HCT116 (cell line): ENCODE results near the gene LONRF3. TPM values are rescaled to one million over a fixed set of nuclear protein-coding genes. Genes with fewer than 3 reads are reported as not detected.

Experiments used
- ATAC-seq: fragments of 200-7000 bp; cut with Tn5 transposase; 2 replicates; pipeline ENCODE4 v1.9.1; 2020; ENCODE audit warnings: mild to moderate bottlenecking, moderate library complexity
- BruUV-seq: library from RNA; stranded (reverse); fragments of 400-500 nt; replicated peaks from 2 replicates; lab custom pipeline; 2021; lab: Mats Ljungman, UMichigan
- CTCF ChIA-PET: fragments of 300-600 bp; sonication (Branson Sonifier 250); formaldehyde crosslinking; loops from one replicate; lab custom pipeline; 2021; ENCODE audit warnings: antibody characterized with exemption; lab: Charles Lee
- POLR2A ChIA-PET: fragments of 300-600, 350-600 bp; sonication (Branson Sonifier 250); formaldehyde crosslinking; loops from one replicate; lab custom pipeline; 2021; ENCODE audit warnings: antibody characterized with exemption; lab: Charles Lee
- RAD21 ChIA-PET, 2 experiments: fragments of 300-600 bp; sonication (Branson Sonifier 250); formaldehyde crosslinking; loops; one replicate each; lab custom pipeline; 2023; ENCODE audit warnings: low total read pairs in 2 of 2; ENCODE audit not compliant: uncharacterized antibody in 2 of 2, unreplicated experiment in 2 of 2, low non-redundant PET in 1 of 2; lab: Charles Lee
- DNase-seq: peaks from one replicate; pipeline ENCODE4 v3.0.0-alpha.2; 2010; ENCODE audit warnings: low read depth, low spot score
- H2AFZ ChIP-seq: fragments of 200-600 bp; shearing (Covaris generic), sonication (generic); 2 replicates; pipeline ENCODE4 v1.6.1; 2017; ENCODE audit warnings: low read depth, mixed run types, mixed read lengths, antibody characterized with exemption, low read length; ENCODE audit not compliant: poor library complexity, severe bottlenecking
- H3K27ac ChIP-seq: 2 replicates; pipeline ENCODE4 v1.5.1; 2012; ENCODE audit warnings: low read depth, low read length
- H3K27me3 ChIP-seq: fragments of 200-600 bp; sonication (generic); 2 replicates; pipeline ENCODE4 v1.6.1; 2016; ENCODE audit warnings: mixed run types, low read length, mixed read lengths; ENCODE audit not compliant: insufficient read depth
- H3K36me3 ChIP-seq, 2 experiments: fragments of 200-500 bp in 1 of 2; fragments of 200-600 bp in 1 of 2; sonication (Bioruptor generic) in 1 of 2; sonication (generic) in 1 of 2; 2 replicates each; pipeline versions ENCODE4 v1.5.1 to v1.6.1; 2014 to 2016; ENCODE audit warnings: low read length in 2 of 2, inconsistent platforms in 1 of 2, mixed read lengths in 1 of 2, mixed run types in 1 of 2; ENCODE audit not compliant: insufficient read depth in 2 of 2, control insufficient read depth in 1 of 2
- H3K4me1 ChIP-seq, 2 experiments: fragments of 200-600 bp in 1 of 2; sonication (generic) in 1 of 2; 2 replicates each; pipeline versions ENCODE4 v1.5.1 to v1.6.1; 2012 to 2017; ENCODE audit warnings: low read length in 2 of 2, inconsistent platforms in 1 of 2, mild to moderate bottlenecking in 1 of 2, mixed read lengths in 1 of 2, mixed run types in 1 of 2, moderate library complexity in 1 of 2; ENCODE audit not compliant: insufficient read depth in 2 of 2, control insufficient read depth in 1 of 2
- H3K4me2 ChIP-seq: fragments of 200-600 bp; sonication (generic); 2 replicates; pipeline ENCODE4 v1.6.1; 2017; ENCODE audit warnings: mixed run types, low read length, mixed read lengths
- H3K4me3 ChIP-seq, 2 experiments: fragments of 200-600 bp in 1 of 2; sonication (generic) in 1 of 2; replicated peaks in 1 of 2; 2 replicates each; pipeline ENCODE4 v1.5.1; 2011 to 2016; ENCODE audit warnings: low read length in 2 of 2, control low read depth in 1 of 2, low read depth in 1 of 2, mild to moderate bottlenecking in 1 of 2, mixed read lengths in 1 of 2, mixed run types in 1 of 2
- H3K79me2 ChIP-seq: fragments of 200-600 bp; sonication (generic); 2 replicates; pipeline ENCODE4 v1.6.1; 2017; ENCODE audit warnings: mild to moderate bottlenecking, mixed run types, low read length, moderate library complexity, mixed read lengths; ENCODE audit not compliant: insufficient read depth
- H3K9ac ChIP-seq: fragments of 200-600 bp; sonication (generic); 2 replicates; pipeline ENCODE4 v1.6.1; 2016; ENCODE audit warnings: low read length, mixed read lengths
- H3K9me2 ChIP-seq: fragments of 200-600 bp; sonication (generic), shearing (Covaris generic); 2 replicates; pipeline ENCODE4 v1.6.1; 2017; ENCODE audit warnings: mixed run types, mild to moderate bottlenecking, moderate library complexity; ENCODE audit not compliant: insufficient read depth
- H3K9me3 ChIP-seq, 2 experiments: fragments of 200-500 bp in 1 of 2; fragments of 200-600 bp in 1 of 2; sonication (Bioruptor generic) in 1 of 2; sonication (generic) in 1 of 2; 2 replicates each; pipeline ENCODE4 v1.6.1; 2014 to 2017; ENCODE audit warnings: low read length in 2 of 2, mixed read lengths in 2 of 2, inconsistent platforms in 1 of 2, low read depth in 1 of 2, mild to moderate bottlenecking in 1 of 2, mixed run types in 1 of 2, moderate library complexity in 1 of 2; ENCODE audit not compliant: control insufficient read depth in 1 of 2, insufficient read depth in 1 of 2
- H4K20me1 ChIP-seq: fragments of 200-600 bp; sonication (generic), shearing (Covaris generic); 2 replicates; pipeline ENCODE4 v1.6.1; 2017; ENCODE audit warnings: mixed run types, mild to moderate bottlenecking, moderate library complexity; ENCODE audit not compliant: insufficient read depth
- CBX3 ChIP-seq: IDR thresholded peaks from 2 replicates; pipeline ENCODE4 v1.6.1; 2012; ENCODE audit warnings: low read depth
- CEBPB ChIP-seq: IDR thresholded peaks from 2 replicates; pipeline ENCODE4 v1.6.1; 2012; ENCODE audit warnings: low read depth
- ELF1 ChIP-seq: IDR thresholded peaks from 2 replicates; pipeline ENCODE4 v1.6.1; 2012; ENCODE audit warnings: low read depth, borderline replicate concordance
- EZH2 ChIP-seq: fragments of 200-600 bp; sonication (generic); IDR thresholded peaks from 2 replicates; pipeline ENCODE4 v1.6.1; 2017; ENCODE audit warnings: antibody characterized with exemption, mixed run types
- EZH2phosphoT487 ChIP-seq: fragments of 200-600 bp; IDR thresholded peaks from 2 replicates; pipeline ENCODE4 v1.6.1; 2018; ENCODE audit warnings: antibody characterized with exemption, borderline replicate concordance
- FOSL1 ChIP-seq: IDR thresholded peaks from 2 replicates; pipeline ENCODE4 v1.6.1; 2012; ENCODE audit warnings: low read depth
- JUND ChIP-seq: IDR thresholded peaks from 2 replicates; pipeline ENCODE4 v1.6.1; 2012
- POLR2A ChIP-seq: IDR thresholded peaks from 2 replicates; pipeline ENCODE4 v1.7.0; 2011; ENCODE audit warnings: borderline replicate concordance; ENCODE audit not compliant: insufficient read depth, insufficient read length; ENCODE audit errors: extremely low read depth
- POLR2AphosphoS5 ChIP-seq: IDR thresholded peaks from 2 replicates; pipeline ENCODE4 v1.6.1; 2011; ENCODE audit warnings: mild to moderate bottlenecking, low read depth, low read length, moderate library complexity
- RAD21 ChIP-seq: IDR thresholded peaks from 2 replicates; pipeline ENCODE4 v1.6.1; 2012; ENCODE audit warnings: low read depth, mild to moderate bottlenecking
- SIN3A ChIP-seq: IDR thresholded peaks from 2 replicates; pipeline ENCODE4 v1.6.1; 2012; ENCODE audit warnings: low read depth
- SP1 ChIP-seq: IDR thresholded peaks from 2 replicates; pipeline ENCODE4 v1.6.1; 2012; ENCODE audit warnings: low read depth
- SRF ChIP-seq: IDR thresholded peaks from 2 replicates; pipeline ENCODE4 v1.6.1; 2012; ENCODE audit warnings: low read depth
- YY1 ChIP-seq: IDR thresholded peaks from 2 replicates; pipeline ENCODE4 v1.6.1; 2011; ENCODE audit warnings: low read length, low read depth, moderate library complexity, mild to moderate bottlenecking; ENCODE audit not compliant: insufficient replicate concordance; ENCODE audit errors: extremely low read depth
- ZFX ChIP-seq: fragments of 450-650 bp; IDR thresholded peaks from 2 replicates; pipeline ENCODE4 v1.6.1; 2017
- ZNF274 ChIP-seq: fragments of 200-500 bp; sonication (Bioruptor generic); IDR thresholded peaks from 2 replicates; pipeline ENCODE4 v1.6.1; 2014; ENCODE audit warnings: mild to moderate bottlenecking, low read depth, low read length, inconsistent platforms
- intact Hi-C: fragments of 100-400 bp; cut with micrococcal nuclease; formaldehyde crosslinking; loops from 2 replicates; pipeline ENCODE4 v1.10.0; 2022
- total RNA-seq: library from RNA; stranded (reverse); gene quantifications from one replicate; pipeline ENCODE4 v1.2.1, GENCODE V29; 2021; ENCODE audit not compliant: unreplicated experiment
- TF ChIP-seq, protein P1 (sequence below): IDR thresholded peaks from 2 replicates; pipeline ENCODE4 v1.6.1; 2012
- TF ChIP-seq, protein P2 (sequence below), 3 experiments: fragments of 200-600 bp in 1 of 3; sonication (generic) in 1 of 3; IDR thresholded peaks in 2 of 3; conservative IDR thresholded peaks in 1 of 3; 2 replicates each; pipeline ENCODE4 v1.5.1; 2012 to 2017; ENCODE audit warnings: low read depth in 2 of 3, low read length in 2 of 3, antibody characterized with exemption in 1 of 3, borderline replicate concordance in 1 of 3, control low read depth in 1 of 3, mild to moderate bottlenecking in 1 of 3, mixed read lengths in 1 of 3, mixed run types in 1 of 3, moderate library complexity in 1 of 3; ENCODE audit not compliant: insufficient read depth in 1 of 3
- TF ChIP-seq, protein P3 (sequence below): IDR thresholded peaks from 2 replicates; pipeline ENCODE4 v1.6.1; 2012

LONRF3 gene
- total RNA-seq, 1 experiment from 2014 or later = 3.1 TPM

DNA sequence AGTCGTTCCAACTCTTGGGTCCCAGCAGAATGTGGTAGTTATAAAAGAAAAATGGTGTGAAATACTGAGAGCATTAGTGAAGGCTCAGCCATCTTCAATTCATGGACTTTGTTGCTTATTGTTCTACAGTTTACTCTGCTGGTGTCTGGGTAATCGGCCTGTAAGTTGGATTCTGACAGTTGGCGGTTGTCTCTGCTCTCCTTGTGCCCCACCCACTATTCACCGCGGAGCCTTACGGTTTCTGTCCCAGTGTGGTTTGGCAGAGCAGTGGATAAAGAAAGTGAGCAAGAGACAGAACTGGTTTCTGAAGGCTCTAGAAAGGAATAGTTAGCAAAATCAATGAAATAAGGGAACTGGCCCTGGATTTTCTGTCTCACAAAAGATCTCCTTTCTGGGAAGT lies 9.1 kb downstream of the LONRF3 start (continued):
- TF ChIP-seq SRF = no peak
- no peak for TF ChIP-seq EZH2
- TF ChIP-seq SP1 = no peak
- TF ChIP-seq CEBPB = no peak
- no peak for TF ChIP-seq RAD21
- TF ChIP-seq, protein P1, sequence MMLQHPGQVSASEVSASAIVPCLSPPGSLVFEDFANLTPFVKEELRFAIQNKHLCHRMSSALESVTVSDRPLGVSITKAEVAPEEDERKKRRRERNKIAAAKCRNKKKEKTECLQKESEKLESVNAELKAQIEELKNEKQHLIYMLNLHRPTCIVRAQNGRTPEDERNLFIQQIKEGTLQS = no peak
- no peak for TF ChIP-seq YY1
- no peak for TF ChIP-seq ELF1
- TF ChIP-seq, protein P2, sequence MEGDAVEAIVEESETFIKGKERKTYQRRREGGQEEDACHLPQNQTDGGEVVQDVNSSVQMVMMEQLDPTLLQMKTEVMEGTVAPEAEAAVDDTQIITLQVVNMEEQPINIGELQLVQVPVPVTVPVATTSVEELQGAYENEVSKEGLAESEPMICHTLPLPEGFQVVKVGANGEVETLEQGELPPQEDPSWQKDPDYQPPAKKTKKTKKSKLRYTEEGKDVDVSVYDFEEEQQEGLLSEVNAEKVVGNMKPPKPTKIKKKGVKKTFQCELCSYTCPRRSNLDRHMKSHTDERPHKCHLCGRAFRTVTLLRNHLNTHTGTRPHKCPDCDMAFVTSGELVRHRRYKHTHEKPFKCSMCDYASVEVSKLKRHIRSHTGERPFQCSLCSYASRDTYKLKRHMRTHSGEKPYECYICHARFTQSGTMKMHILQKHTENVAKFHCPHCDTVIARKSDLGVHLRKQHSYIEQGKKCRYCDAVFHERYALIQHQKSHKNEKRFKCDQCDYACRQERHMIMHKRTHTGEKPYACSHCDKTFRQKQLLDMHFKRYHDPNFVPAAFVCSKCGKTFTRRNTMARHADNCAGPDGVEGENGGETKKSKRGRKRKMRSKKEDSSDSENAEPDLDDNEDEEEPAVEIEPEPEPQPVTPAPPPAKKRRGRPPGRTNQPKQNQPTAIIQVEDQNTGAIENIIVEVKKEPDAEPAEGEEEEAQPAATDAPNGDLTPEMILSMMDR (IDR thresholded peaks at IDR 0.05 in 2 of 3, conservative IDR thresholded peaks at IDR 0.05 in 1 of 3; ENCODE audit: borderline replicate concordance in 1 of 3, insufficient read depth in 1 of 3, low read depth in 2 of 3, low read length in 2 of 3) = no peak
- no peak for TF ChIP-seq ZNF274
- TF ChIP-seq, protein P3, sequence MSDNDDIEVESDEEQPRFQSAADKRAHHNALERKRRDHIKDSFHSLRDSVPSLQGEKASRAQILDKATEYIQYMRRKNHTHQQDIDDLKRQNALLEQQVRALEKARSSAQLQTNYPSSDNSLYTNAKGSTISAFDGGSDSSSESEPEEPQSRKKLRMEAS = no peak
- TF ChIP-seq CBX3 = no peak

DNA sequence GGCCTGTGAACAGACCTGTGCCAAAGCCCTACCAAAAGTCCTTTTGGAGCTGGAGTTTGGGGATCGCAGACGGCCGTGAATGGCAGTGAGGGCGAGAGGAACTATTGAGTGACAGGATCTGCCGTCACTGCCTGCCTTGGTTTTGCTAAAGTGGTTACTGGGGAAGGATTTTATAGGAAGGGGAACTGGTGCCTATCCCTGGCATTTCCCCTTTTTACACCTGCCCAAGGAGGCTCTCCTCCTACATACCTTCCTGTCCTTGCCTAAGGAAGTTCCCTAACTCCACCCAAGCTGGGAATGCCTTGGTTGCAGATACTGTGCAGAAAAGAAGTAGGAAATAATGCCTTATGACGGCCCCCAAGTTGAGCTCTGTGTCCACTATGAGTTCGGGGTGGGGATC lies 14.5 kb downstream of the LONRF3 start:
- Histone ChIP-seq H3K4me3 (no peak overlapping the region), H3K9me2 (no peaks in the 10 kb centered on the region), H3K9me3 (no peaks in the 10 kb centered on the region), H3K9ac (no peak overlapping the region), H4K20me1 (no peaks in the 10 kb centered on the region), H3K4me2 (no peak overlapping the region), H3K4me1 (no peaks in the 10 kb centered on the region; a peak in 1 of 4 replicates), H2AFZ (no peak overlapping the region), H3K79me2 (no peaks in the 10 kb centered on the region), H3K36me3 (no peaks in the 10 kb centered on the region), H3K27ac (no peak overlapping the region), H3K27me3 (no peaks in the 10 kb centered on the region)
- ChIA-PET RAD21 (no interaction called here), POLR2A (no interaction called here), CTCF (no interaction called here)
- intact Hi-C loops = no loop called here
- ATAC-seq (no peak), DNase-seq (no peak)
- TF ChIP-seq POLR2A (no peak), SRF (no peak), ZNF274 (no peak), CBX3 (no peak), SIN3A (no peak), JUND (no peak), POLR2AphosphoS5 (no peak), CEBPB (no peak), FOSL1 (no peak), ZFX (no peak), EZH2phosphoT487 (no peak), EZH2 (no peak), YY1 (no peak)
- TF ChIP-seq, protein P1 = no peak
- BruUV-seq = no TSS peak
